ENCODE data around the gene GALNTL6.

DNA sequence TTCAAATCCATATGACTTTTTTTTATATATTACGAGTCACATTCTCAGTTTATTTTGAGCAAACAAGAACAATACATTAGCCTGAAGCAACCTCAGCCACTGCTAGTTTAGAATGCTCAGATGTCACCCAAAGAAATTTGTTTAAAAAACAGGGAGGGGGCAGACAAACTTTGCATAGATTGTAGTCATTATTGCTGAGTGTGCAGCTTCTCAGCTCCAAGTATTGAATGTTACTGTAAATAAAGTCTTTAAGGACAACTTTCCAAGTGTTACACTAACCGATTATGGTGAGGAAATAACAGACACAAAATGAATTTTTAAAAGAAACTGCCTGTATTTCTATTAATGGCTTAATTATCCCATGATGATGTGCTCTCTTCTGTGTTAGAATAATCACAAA lies 835.9 kb downstream of the GALNTL6 start:
- no peak for TF ChIP-seq CTCF (IDR thresholded peaks at IDR 0.05 in 2 of 3, conservative IDR thresholded peaks at IDR 0.05 in 1 of 3; ENCODE audit: borderline replicate concordance in 1 of 3, insufficient read depth in 1 of 3, low read depth in 2 of 3, low read length in 2 of 3)
- TF ChIP-seq FOSL1 (IDR thresholded peaks at IDR 0.05; ENCODE audit: low read depth): no peak
- no peak for TF ChIP-seq EGR1 (IDR thresholded peaks at IDR 0.05; ENCODE audit: low read depth)
